ENCODE data around the gene GLIPR2.
A peak's percentile ranks its signal among the peaks of the same experiment; 100 is the strongest.

Gene GLIPR2

DNA sequence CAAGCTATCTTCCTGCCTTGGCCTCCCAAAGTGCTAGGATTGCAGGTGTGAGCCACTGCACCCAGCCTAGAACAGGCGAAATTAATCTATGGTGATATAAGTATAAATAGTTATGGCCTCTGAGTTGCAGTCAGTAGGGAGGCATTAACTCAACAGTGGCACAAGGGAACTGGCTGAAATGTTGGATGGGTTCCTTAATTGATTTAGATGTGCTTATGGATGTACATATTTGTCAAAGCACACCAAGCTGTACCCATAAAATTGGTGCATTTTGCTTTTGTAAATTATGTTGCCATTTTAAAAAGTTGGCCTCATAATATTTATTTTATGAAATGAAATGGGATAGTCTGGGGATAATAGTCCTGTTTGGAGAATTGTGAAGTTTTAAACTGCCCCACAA, 36.8 kb upstream of the GLIPR2 start:
- H3K4me3 ChIP-seq (ENCODE audit: low read length) = no peak overlapping the region
- DNase-seq (ENCODE audit: low read depth) = no peak
- TF ChIP-seq, protein P1, sequence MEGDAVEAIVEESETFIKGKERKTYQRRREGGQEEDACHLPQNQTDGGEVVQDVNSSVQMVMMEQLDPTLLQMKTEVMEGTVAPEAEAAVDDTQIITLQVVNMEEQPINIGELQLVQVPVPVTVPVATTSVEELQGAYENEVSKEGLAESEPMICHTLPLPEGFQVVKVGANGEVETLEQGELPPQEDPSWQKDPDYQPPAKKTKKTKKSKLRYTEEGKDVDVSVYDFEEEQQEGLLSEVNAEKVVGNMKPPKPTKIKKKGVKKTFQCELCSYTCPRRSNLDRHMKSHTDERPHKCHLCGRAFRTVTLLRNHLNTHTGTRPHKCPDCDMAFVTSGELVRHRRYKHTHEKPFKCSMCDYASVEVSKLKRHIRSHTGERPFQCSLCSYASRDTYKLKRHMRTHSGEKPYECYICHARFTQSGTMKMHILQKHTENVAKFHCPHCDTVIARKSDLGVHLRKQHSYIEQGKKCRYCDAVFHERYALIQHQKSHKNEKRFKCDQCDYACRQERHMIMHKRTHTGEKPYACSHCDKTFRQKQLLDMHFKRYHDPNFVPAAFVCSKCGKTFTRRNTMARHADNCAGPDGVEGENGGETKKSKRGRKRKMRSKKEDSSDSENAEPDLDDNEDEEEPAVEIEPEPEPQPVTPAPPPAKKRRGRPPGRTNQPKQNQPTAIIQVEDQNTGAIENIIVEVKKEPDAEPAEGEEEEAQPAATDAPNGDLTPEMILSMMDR (conservative IDR thresholded peaks at IDR 0.05; ENCODE audit: low read depth, low read length) = no peak

DNA sequence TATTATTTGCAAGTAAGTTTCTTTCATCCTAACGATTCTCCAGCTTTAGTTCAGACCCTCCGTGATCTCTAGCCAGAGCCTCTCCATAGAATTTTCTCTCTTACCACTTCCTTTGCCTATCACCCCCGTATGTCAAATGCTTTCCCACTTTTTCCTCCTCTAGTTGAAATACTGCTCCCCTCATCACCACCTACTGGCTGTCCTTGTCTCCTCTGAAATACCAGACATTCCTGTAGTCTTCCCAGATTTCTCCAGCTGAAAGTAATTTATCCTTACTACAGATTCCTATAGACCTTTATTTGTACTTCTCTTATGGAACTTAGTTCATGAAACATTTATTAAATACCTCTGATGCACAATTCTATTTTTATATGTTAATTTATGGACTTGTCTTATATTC, 36.0 kb upstream of the GLIPR2 start:
- TF ChIP-seq, protein P1 (conservative IDR thresholded peaks at IDR 0.05; ENCODE audit: low read depth, low read length) = no peak
- H3K4me3 ChIP-seq (ENCODE audit: low read length) = no peak overlapping the region
- no peak for DNase-seq (ENCODE audit: low read depth)

DNA sequence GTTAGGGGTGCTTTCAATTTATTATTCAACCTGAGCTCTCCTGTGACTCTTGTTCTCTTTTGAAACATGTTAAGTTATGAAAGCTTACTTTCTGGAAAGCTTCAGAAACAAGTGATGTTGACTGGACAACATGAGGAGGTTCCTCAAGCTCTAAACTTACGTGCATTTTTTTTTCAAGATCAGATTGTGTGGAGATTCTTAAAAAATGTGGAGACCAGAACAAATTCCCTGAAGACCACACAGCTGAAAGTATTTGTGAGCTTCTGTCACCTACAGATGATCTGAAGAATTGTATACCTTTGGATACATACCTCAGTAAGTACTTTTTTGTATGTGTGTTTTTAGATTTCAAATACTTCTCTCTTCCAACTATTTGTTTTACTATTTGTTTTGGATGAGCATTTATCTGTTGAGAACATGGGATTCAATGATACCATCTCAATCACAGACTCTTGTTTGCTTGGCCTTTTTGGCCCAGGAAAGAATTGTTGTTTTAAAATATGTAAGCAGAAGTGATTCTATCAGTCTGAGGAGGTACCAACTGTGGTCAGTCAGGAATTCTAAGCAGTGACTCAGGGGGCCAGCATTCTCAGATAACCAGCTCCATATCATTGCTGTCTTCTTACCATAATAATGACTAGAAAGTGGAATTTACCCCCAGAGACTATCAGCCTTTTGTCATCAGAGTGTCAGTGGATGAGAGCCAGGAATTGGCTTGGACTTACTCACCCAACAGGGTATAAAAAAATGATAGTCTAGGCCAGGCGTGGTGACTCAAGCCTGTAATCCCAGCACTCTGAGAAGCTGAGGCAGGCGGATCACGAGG, 34.4 kb upstream of the GLIPR2 start:
- TF ChIP-seq, protein P1 (conservative IDR thresholded peaks at IDR 0.05; ENCODE audit: low read depth, low read length) = no peak
- H3K4me3 ChIP-seq (ENCODE audit: low read length) = no peak overlapping the region
- DNase-seq (ENCODE audit: low read depth) = peak; percentile 58

GRCh38 chr9:36102742-36103495, 33.6 kb upstream of the GLIPR2 start:
- DNase-seq (ENCODE audit: low read depth) = peak; percentile 35
- no peak overlapping the region for H3K4me3 ChIP-seq (ENCODE audit: low read length)
- TF ChIP-seq, protein P1 (conservative IDR thresholded peaks at IDR 0.05; ENCODE audit: low read depth, low read length) = peak; percentile 83

GRCh38 chr9:36109071-36109470, 27.5 kb upstream of the GLIPR2 start:
- H3K4me3 ChIP-seq (ENCODE audit: low read length) = no peak overlapping the region
- DNase-seq (ENCODE audit: low read depth) = no peak
- TF ChIP-seq, protein P1 (conservative IDR thresholded peaks at IDR 0.05; ENCODE audit: low read depth, low read length) = no peak

DNA sequence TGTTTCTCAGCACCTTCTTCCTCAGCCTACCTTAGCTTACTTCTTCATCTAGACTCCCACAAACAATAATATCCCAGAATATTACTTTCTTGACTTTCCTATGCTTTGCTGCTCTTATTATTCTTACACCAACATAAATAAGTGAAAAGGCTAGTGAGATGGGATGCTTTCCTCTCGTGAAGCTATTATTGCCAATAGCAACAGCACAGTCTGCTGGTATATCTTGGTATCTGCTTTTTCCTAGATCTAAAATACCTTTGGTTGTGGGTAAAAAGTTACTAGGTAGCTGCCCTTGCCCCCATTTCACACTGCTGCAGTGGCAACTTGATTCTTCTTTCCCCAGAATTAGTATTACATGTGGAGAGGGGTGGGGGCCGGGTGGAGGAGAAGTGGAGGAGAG, 26.1 kb upstream of the GLIPR2 start:
- TF ChIP-seq, protein P1 (conservative IDR thresholded peaks at IDR 0.05; ENCODE audit: low read depth, low read length) = peak; percentile 24
- no peak overlapping the region for H3K4me3 ChIP-seq (ENCODE audit: low read length)
- DNase-seq (ENCODE audit: low read depth) = no peak

Measured in retinal pigment epithelial cell (primary cell).